ENCODE results near the gene RSL1D1. TPM values are rescaled to one million over a fixed set of nuclear protein-coding genes. Genes with fewer than 3 reads are reported as not detected.

The RSL1D1 gene
- total and polyA plus RNA-seq, 9 of the 15 experiments (the other 6 are each of a cell fraction or from before 2014, with no cell fraction given), result 259 to 753 (median 373) TPM

DNA sequence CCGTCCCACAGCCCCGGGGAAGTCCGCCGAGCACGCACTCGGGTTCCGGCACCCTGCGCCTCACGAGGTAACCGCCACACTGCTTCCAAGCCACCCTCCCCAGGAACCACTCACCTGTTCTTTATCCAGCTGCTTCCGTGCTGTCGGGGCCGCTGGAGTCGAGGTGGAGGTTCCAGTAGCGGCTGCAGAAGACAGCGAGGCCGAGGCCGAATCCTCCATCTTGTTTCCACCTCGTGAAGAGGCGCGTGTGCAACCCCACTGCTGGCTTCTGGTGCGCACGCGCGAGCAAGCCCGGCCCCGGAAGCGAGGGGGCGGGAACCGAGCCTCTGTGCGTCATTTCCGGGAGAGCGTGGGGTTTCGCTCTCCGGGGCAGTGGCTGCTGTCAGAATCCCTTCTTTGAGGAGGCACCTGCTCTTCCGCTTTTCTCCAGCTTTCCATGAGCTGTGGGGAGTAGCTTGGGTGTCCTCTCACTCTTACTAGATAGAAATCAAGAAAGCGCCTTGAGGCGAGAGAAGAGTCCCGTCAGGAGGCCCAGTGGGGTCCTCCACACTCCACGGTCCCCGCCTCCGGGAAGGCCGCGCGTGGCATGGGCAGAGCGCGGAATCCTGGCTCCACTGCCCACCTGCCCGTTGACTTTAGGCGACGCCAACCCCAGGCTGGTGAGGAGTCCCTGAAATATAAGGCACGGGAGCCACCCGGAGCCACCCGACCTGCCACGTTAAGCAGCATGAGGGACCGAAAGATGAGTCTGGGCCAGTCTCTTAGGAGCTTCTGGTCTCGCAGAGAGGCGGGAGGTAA is at the start of gene RSL1D1 (continued):
- TF ChIP-seq, protein P1, sequence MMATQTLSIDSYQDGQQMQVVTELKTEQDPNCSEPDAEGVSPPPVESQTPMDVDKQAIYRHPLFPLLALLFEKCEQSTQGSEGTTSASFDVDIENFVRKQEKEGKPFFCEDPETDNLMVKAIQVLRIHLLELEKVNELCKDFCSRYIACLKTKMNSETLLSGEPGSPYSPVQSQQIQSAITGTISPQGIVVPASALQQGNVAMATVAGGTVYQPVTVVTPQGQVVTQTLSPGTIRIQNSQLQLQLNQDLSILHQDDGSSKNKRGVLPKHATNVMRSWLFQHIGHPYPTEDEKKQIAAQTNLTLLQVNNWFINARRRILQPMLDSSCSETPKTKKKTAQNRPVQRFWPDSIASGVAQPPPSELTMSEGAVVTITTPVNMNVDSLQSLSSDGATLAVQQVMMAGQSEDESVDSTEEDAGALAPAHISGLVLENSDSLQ (IDR thresholded peaks at IDR 0.05), result peak; percentile 71
- TF ChIP-seq, protein P2, sequence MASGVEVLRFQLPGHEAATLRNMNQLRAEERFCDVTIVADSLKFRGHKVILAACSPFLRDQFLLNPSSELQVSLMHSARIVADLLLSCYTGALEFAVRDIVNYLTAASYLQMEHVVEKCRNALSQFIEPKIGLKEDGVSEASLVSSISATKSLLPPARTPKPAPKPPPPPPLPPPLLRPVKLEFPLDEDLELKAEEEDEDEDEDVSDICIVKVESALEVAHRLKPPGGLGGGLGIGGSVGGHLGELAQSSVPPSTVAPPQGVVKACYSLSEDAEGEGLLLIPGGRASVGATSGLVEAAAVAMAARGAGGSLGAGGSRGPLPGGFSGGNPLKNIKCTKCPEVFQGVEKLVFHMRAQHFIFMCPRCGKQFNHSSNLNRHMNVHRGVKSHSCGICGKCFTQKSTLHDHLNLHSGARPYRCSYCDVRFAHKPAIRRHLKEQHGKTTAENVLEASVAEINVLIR (CRISPR knock-in tag; IDR thresholded peaks at IDR 0.05), result peak; percentile 85
- TF ChIP-seq, protein P3, sequence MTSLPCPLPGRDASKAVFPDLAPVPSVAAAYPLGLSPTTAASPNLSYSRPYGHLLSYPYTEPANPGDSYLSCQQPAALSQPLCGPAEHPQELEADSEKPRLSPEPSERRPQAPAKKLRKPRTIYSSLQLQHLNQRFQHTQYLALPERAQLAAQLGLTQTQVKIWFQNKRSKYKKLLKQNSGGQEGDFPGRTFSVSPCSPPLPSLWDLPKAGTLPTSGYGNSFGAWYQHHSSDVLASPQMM (CRISPR knock-in tag; IDR thresholded peaks at IDR 0.05), result no peak
- TF ChIP-seq FOXK2 (conservative IDR thresholded peaks at IDR 0.05 in 1 of 2, IDR thresholded peaks at IDR 0.05 in 1 of 2; ENCODE audit: low read depth in 2 of 2) (peak; percentile 93 to 95), TCF7 (IDR thresholded peaks at IDR 0.05; ENCODE audit: borderline replicate concordance) (peak; percentile 30; the same call in 1 of the 2 replicates), BCOR (IDR thresholded peaks at IDR 0.05) (0 out of 2 replicates have a peak, but pooled peaks have one; percentile 4), GTF2A2 (tag; IDR thresholded peaks at IDR 0.05) (no peak), MEF2D (tag; conservative IDR thresholded peaks at IDR 0.05; ENCODE audit: low read depth) (no peak), JUNB (CRISPR knock-in tag; conservative IDR thresholded peaks at IDR 0.05) (no peak), TAF7 (tag; IDR thresholded peaks at IDR 0.05) (peak; percentile 97), ZFP30 (CRISPR knock-in tag; IDR thresholded peaks at IDR 0.05; ENCODE audit: borderline replicate concordance) (no peak), NUFIP1 (IDR thresholded peaks at IDR 0.05; ENCODE audit: partially characterized antibody) (no peak), PHF20 (IDR thresholded peaks at IDR 0.05; ENCODE audit: partially characterized antibody) (peak; percentile 80), SIN3B (IDR thresholded peaks at IDR 0.05; ENCODE audit: low read depth) (peak; percentile 53; the same call in 1 of the 2 replicates)
- TF ChIP-seq, protein P4, sequence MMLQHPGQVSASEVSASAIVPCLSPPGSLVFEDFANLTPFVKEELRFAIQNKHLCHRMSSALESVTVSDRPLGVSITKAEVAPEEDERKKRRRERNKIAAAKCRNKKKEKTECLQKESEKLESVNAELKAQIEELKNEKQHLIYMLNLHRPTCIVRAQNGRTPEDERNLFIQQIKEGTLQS (IDR thresholded peaks at IDR 0.05), result 0 out of 2 replicates have a peak, but pooled peaks have one; percentile 25
- TF ChIP-seq, protein P4 (CRISPR knock-in tag; conservative IDR thresholded peaks at IDR 0.05), result no peak
- TF ChIP-seq, protein P5, sequence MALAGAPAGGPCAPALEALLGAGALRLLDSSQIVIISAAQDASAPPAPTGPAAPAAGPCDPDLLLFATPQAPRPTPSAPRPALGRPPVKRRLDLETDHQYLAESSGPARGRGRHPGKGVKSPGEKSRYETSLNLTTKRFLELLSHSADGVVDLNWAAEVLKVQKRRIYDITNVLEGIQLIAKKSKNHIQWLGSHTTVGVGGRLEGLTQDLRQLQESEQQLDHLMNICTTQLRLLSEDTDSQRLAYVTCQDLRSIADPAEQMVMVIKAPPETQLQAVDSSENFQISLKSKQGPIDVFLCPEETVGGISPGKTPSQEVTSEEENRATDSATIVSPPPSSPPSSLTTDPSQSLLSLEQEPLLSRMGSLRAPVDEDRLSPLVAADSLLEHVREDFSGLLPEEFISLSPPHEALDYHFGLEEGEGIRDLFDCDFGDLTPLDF (CRISPR knock-in tag; IDR thresholded peaks at IDR 0.05), result peak; percentile 21; the same call in 1 of the 2 replicates
- TF ChIP-seq, protein P6, sequence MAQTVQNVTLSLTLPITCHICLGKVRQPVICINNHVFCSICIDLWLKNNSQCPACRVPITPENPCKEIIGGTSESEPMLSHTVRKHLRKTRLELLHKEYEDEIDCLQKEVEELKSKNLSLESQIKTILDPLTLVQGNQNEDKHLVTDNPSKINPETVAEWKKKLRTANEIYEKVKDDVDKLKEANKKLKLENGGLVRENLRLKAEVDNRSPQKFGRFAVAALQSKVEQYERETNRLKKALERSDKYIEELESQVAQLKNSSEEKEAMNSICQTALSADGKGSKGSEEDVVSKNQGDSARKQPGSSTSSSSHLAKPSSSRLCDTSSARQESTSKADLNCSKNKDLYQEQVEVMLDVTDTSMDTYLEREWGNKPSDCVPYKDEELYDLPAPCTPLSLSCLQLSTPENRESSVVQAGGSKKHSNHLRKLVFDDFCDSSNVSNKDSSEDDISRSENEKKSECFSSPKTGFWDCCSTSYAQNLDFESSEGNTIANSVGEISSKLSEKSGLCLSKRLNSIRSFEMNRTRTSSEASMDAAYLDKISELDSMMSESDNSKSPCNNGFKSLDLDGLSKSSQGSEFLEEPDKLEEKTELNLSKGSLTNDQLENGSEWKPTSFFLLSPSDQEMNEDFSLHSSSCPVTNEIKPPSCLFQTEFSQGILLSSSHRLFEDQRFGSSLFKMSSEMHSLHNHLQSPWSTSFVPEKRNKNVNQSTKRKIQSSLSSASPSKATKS (CRISPR knock-in tag; IDR thresholded peaks at IDR 0.05), result no peak
- TF ChIP-seq, protein P7, sequence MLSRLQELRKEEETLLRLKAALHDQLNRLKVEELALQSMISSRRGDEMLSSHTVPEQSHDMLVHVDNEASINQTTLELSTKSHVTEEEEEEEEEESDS (CRISPR knock-in tag; IDR thresholded peaks at IDR 0.05), result no peak

Data from K562 (cell line).